Measurements from ENCODE around the gene ZNF410.

DNA sequence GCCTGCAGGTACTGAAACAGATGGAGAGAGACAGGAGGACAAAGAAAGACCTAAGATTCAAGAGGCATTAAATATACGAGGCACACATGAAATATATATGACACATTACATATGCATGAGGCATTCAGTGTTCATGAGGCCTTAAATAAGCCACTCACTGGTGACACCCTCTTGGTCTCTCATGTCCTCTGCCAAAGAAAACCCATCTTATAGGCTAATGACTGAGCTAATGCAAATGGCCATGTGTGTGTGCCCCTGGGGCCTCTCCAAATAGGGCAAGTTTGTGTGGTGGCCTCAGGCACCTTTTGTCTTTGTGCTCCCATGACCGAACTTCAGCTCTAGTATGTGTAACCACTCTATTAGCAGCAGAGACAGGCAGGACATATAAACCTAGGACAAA lies 82.2 kb downstream of the ZNF410 start:
- TF ChIP-seq POLR2AphosphoS5 (IDR thresholded peaks at IDR 0.05) (no peak), POLR2A (IDR thresholded peaks at IDR 0.05) (no peak), EP300 (IDR thresholded peaks at IDR 0.05; ENCODE audit: low read depth) (no peak)
- TF ChIP-seq, protein P1, sequence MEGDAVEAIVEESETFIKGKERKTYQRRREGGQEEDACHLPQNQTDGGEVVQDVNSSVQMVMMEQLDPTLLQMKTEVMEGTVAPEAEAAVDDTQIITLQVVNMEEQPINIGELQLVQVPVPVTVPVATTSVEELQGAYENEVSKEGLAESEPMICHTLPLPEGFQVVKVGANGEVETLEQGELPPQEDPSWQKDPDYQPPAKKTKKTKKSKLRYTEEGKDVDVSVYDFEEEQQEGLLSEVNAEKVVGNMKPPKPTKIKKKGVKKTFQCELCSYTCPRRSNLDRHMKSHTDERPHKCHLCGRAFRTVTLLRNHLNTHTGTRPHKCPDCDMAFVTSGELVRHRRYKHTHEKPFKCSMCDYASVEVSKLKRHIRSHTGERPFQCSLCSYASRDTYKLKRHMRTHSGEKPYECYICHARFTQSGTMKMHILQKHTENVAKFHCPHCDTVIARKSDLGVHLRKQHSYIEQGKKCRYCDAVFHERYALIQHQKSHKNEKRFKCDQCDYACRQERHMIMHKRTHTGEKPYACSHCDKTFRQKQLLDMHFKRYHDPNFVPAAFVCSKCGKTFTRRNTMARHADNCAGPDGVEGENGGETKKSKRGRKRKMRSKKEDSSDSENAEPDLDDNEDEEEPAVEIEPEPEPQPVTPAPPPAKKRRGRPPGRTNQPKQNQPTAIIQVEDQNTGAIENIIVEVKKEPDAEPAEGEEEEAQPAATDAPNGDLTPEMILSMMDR (IDR thresholded peaks at IDR 0.05): no peak
